ENCODE measurements around the gene MED4. TPM values are rescaled to one million over a fixed set of nuclear protein-coding genes. Genes with fewer than 3 reads are reported as not detected.

The MED4 gene
- total RNA-seq, 2 experiments from 2014 or later = 48.9 to 56.1 TPM

GRCh38 chr13:48029859-48030258 lies 65.0 kb downstream of the MED4 start:
- no peak overlapping the region for H3K4me3 ChIP-seq (ENCODE audit: low read length)
- no peak overlapping the region for H3K27ac ChIP-seq (ENCODE audit: low read depth in 1 of 2, low read length in 2 of 2)
- Mint-ChIP-seq H3K27ac (no peak overlapping the region), H3K9me3 (no peaks in the 10 kb centered on the region), H3K27me3 (no peaks in the 10 kb centered on the region), H3K4me1 (ENCODE audit: low read depth) (peaks cover 5% of the 10 kb centered on the region), H3K4me3 (no peak overlapping the region), H3K36me3 (ENCODE audit: low read depth) (peaks cover 33% of the 10 kb centered on the region)
- ChIA-PET POLR2A (no interaction called here), CTCF (no interaction called here)
- TF ChIP-seq CTCF (IDR thresholded peaks at IDR 0.05) = no peak
- no peaks in the 10 kb centered on the region for H3K27me3 ChIP-seq (ENCODE audit: control insufficient read depth in 1 of 2, insufficient read depth in 2 of 2, low read length in 2 of 2)
- no peaks in the 10 kb centered on the region for H3K4me1 ChIP-seq (ENCODE audit: insufficient read depth, low read length)
- no peak for DNase-seq
- intact Hi-C loops (cut with DNase I, micrococcal nuclease) = loop anchor here in 1 of 2 experiments (10.0 kb wide), 1 partner anchor 1755 kb away; no protein-coding TSS in a partner anchor
- ATAC-seq (ENCODE audit: poor library complexity) = no peak
- peaks cover 12% of the 10 kb centered on the region for H3K36me3 ChIP-seq (ENCODE audit: insufficient read depth, low read length)
- peaks cover 0 to 7% of the 10 kb centered on the region in 2 experiments for H3K9me3 ChIP-seq (ENCODE audit: control insufficient read depth in 1 of 2, insufficient read depth in 1 of 2, low read length in 2 of 2)

- H3K27ac Mint-ChIP-seq = no peak overlapping the region
- H3K36me3 ChIP-seq (ENCODE audit: insufficient read depth, low read length) = peaks cover 12% of the 10 kb centered on the region
- no peaks in the 10 kb centered on the region for H3K27me3 ChIP-seq (ENCODE audit: control insufficient read depth in 1 of 2, insufficient read depth in 2 of 2, low read length in 2 of 2)
- DNase-seq (no peak), ATAC-seq (ENCODE audit: poor library complexity) (no peak)
- H3K36me3 Mint-ChIP-seq (ENCODE audit: low read depth) = peaks cover 32% of the 10 kb centered on the region
- H3K27ac ChIP-seq (ENCODE audit: low read depth in 1 of 2, low read length in 2 of 2) = no peak overlapping the region
- H3K27me3 Mint-ChIP-seq = no peaks in the 10 kb centered on the region
- H3K4me3 ChIP-seq (ENCODE audit: low read length) = no peak overlapping the region
- no peak for TF ChIP-seq CTCF (IDR thresholded peaks at IDR 0.05)
- intact Hi-C loops (cut with DNase I, micrococcal nuclease) = no loop called here
- no peaks in the 10 kb centered on the region for H3K9me3 Mint-ChIP-seq
- H3K4me1 ChIP-seq (ENCODE audit: insufficient read depth, low read length) = no peaks in the 10 kb centered on the region
- CTCF ChIA-PET = interaction anchor here (1.5 kb wide), 1 partner anchor 10 kb away, joined by 3 read pairs; the partner anchor contains the start of gene NUDT15
- POLR2A ChIA-PET = interaction anchor here (0.9 to 2.0 kb wide), 2 partner anchors 10 to 60 kb away, joined by 3 to 4 read pairs; partner anchors contain the start of gene NUDT15
- H3K4me3 Mint-ChIP-seq = no peak overlapping the region
- H3K4me1 Mint-ChIP-seq (ENCODE audit: low read depth) = no peaks in the 10 kb centered on the region
- H3K9me3 ChIP-seq (ENCODE audit: control insufficient read depth in 1 of 2, insufficient read depth in 1 of 2, low read length in 2 of 2) = peaks cover 0 to 7% of the 10 kb centered on the region in 2 experiments
Observed at GRCh38 chr13:48028066-48028465, 66.8 kb downstream of the MED4 start.

Other genes starting within 250 kb of the MED4 start
- gene SUCLA2, start 93.8 kb downstream of the MED4 start, total RNA-seq = 10 to 100 TPM; 18.7 to 21.4 TPM
- gene NUDT15, start 57.4 kb downstream of the MED4 start, total RNA-seq = 10 to 100 TPM; 14.4 to 16.2 TPM
- 100 to 1,000 TPM; 305 to 323 TPM for gene ITM2B, start 138.1 kb upstream of the MED4 start, total RNA-seq
- gene RB1, start 208.6 kb upstream of the MED4 start, total RNA-seq = 10 to 100 TPM; 14.9 to 18.4 TPM